A673 (cell line): ENCODE measurements around the gene GLT1D1. TPM values are rescaled to one million over a fixed set of nuclear protein-coding genes. Genes with fewer than 3 reads are reported as not detected.

ENCODE experiments used
- BruUV-seq: library from RNA; stranded (reverse); fragments of 400-500 nt; replicated peaks from 2 replicates; lab custom pipeline; 2021; lab: Mats Ljungman, UMichigan
- CTCF ChIA-PET: fragments of 300-600 bp; sonication (Branson Sonifier 250); formaldehyde crosslinking; loops from one replicate; lab custom pipeline; 2022; ENCODE audit warnings: antibody characterized with exemption; lab: Charles Lee
- POLR2A ChIA-PET: fragments of 300-600 bp; sonication (Branson Sonifier 250); formaldehyde crosslinking; loops from one replicate; lab custom pipeline; 2022; ENCODE audit warnings: antibody characterized with exemption; ENCODE audit not compliant: low non-redundant PET; lab: Charles Lee
- DNase-seq: peaks from one replicate; pipeline ENCODE4 v3.0.0-alpha.2; 2015; ENCODE audit warnings: low spot score
- H3K27ac ChIP-seq: fragments of 200-600 bp; sonication (generic); 2 replicates; pipeline ENCODE4 v1.5.1; 2016; ENCODE audit warnings: mixed run types, low read depth, mild to moderate bottlenecking, mixed read lengths, antibody characterized with exemption, low read length; ENCODE audit not compliant: poor library complexity, severe bottlenecking
- H3K27me3 ChIP-seq: fragments of 200-600 bp; sonication (generic); replicated peaks from 2 replicates; pipeline ENCODE4 v1.6.1; 2017; ENCODE audit warnings: mixed run types, low read depth, mild to moderate bottlenecking, mixed read lengths, antibody characterized with exemption, low read length; ENCODE audit not compliant: insufficient read depth, poor library complexity
- H3K36me3 ChIP-seq: fragments of 200-600 bp; sonication (generic); 2 replicates; pipeline ENCODE4 v1.6.1; 2016; ENCODE audit warnings: mixed run types, mild to moderate bottlenecking, mixed read lengths, antibody characterized with exemption, low read length; ENCODE audit not compliant: insufficient read depth, poor library complexity, severe bottlenecking
- H3K4me1 ChIP-seq: fragments of 200-600 bp; sonication (generic); 2 replicates; pipeline ENCODE4 v1.6.1; 2017; ENCODE audit warnings: mixed run types, mild to moderate bottlenecking, mixed read lengths, antibody characterized with exemption, low read length; ENCODE audit not compliant: insufficient read depth, poor library complexity, severe bottlenecking
- H3K4me3 ChIP-seq: fragments of 200-600 bp; sonication (generic); 2 replicates; pipeline ENCODE4 v1.5.1; 2016; ENCODE audit warnings: low read depth, mixed run types, mild to moderate bottlenecking, mixed read lengths, low read length; ENCODE audit not compliant: poor library complexity, severe bottlenecking
- H3K9me3 ChIP-seq: fragments of 200-600 bp; sonication (generic); 2 replicates; pipeline ENCODE4 v1.6.1; 2016; ENCODE audit warnings: mixed run types, low read depth, mild to moderate bottlenecking, mixed read lengths, antibody characterized with exemption, low read length; ENCODE audit not compliant: poor library complexity, severe bottlenecking
- CTCF ChIP-seq: fragments of 300-800, 200-600 bp; sonication (generic); conservative IDR thresholded peaks from 2 replicates; pipeline ENCODE4 v1.5.1; 2017; ENCODE audit warnings: low read depth, mild to moderate bottlenecking, antibody characterized with exemption, low read length, moderate library complexity, mixed read lengths
- EZH2 ChIP-seq: fragments of 200-600 bp; sonication (generic); IDR thresholded peaks from 2 replicates; pipeline ENCODE4 v1.6.1; 2017; ENCODE audit warnings: borderline replicate concordance, low read depth, mild to moderate bottlenecking, mixed read lengths, antibody characterized with exemption, low read length; ENCODE audit not compliant: poor library complexity, severe bottlenecking
- intact Hi-C: fragments of 100-400 bp; cut with micrococcal nuclease; formaldehyde crosslinking; loops from one replicate; pipeline ENCODE4 v1.10.0; 2022; ENCODE audit not compliant: unreplicated experiment
- total RNA-seq: library from RNA; stranded (reverse); gene quantifications from 2 replicates; pipeline ENCODE4 v1.2.3, GENCODE V29; 2021

GLT1D1 gene
- total RNA-seq, 1 experiment from 2014 or later = not detected

DNA sequence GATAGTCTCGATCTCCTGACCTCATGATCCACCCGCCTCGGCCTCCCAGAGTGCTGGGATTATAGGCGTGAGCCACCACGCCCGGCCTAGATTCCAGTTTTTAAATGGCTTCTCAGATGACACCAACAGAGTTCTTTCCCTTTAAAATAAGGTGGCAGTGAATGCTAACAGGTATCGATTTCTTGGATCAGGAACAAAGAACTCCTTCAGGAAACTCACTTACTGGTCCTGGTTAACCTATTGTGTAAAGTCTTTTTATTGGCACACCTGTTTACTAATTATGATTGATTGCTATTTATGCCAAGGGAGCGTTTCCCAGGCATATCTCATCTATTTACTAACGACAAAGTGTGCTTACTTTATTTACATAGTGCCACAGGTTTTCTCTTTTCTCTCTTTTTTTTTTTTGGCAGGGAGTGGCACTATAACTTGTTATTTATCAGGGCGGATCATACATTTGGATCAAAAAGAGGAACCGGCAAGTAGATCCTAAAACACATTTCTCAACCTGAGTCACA is 89.7 kb downstream of the GLT1D1 start:
- DNase-seq = no peak
- H3K27ac ChIP-seq = no peak overlapping the region
- POLR2A ChIA-PET = no interaction called here
- no peaks in the 10 kb centered on the region for H3K36me3 ChIP-seq
- no peaks in the 10 kb centered on the region for H3K9me3 ChIP-seq
- no TSS peak for BruUV-seq
- intact Hi-C loops = no loop called here
- CTCF ChIA-PET = no interaction called here
- H3K27me3 ChIP-seq = no peaks in the 10 kb centered on the region
- no peak for TF ChIP-seq CTCF
- no peak for TF ChIP-seq EZH2
- H3K4me3 ChIP-seq = no peak overlapping the region
- H3K4me1 ChIP-seq = no peaks in the 10 kb centered on the region

GRCh38 chr12:128944956-128945355 is 91.7 kb downstream of the GLT1D1 start:
- H3K4me1 ChIP-seq = no peaks in the 10 kb centered on the region
- no peak overlapping the region for H3K27ac ChIP-seq
- no TSS peak for BruUV-seq
- H3K27me3 ChIP-seq = no peaks in the 10 kb centered on the region
- ChIA-PET CTCF (no interaction called here), POLR2A (no interaction called here)
- H3K36me3 ChIP-seq = no peaks in the 10 kb centered on the region
- intact Hi-C loops = no loop called here
- no peak overlapping the region for H3K4me3 ChIP-seq
- no peak for TF ChIP-seq CTCF
- TF ChIP-seq EZH2 = no peak
- no peak for DNase-seq
- H3K9me3 ChIP-seq = no peaks in the 10 kb centered on the region

GRCh38 chr12:128947209-128947608 is 93.9 kb downstream of the GLT1D1 start:
- ChIA-PET CTCF (no interaction called here), POLR2A (no interaction called here)
- DNase-seq = no peak

More at GRCh38 chr12:128947209-128947608, 93.9 kb downstream of the GLT1D1 start:
- no peaks in the 10 kb centered on the region for H3K9me3 ChIP-seq
- no peaks in the 10 kb centered on the region for H3K27me3 ChIP-seq
- intact Hi-C loops = no loop called here
- H3K36me3 ChIP-seq = no peaks in the 10 kb centered on the region
- H3K27ac ChIP-seq = no peak overlapping the region
- H3K4me1 ChIP-seq = no peaks in the 10 kb centered on the region
- TF ChIP-seq EZH2 = no peak
- no peak for TF ChIP-seq CTCF
- no TSS peak for BruUV-seq
- no peak overlapping the region for H3K4me3 ChIP-seq
